ENCODE data around the gene DNAJC4. TPM values are rescaled to one million over a fixed set of nuclear protein-coding genes. Genes with fewer than 3 reads are reported as not detected.

The DNAJC4 gene
- total and polyA plus RNA-seq, 9 donors = 25.0 to 69.1 (median 43.1) TPM

DNA sequence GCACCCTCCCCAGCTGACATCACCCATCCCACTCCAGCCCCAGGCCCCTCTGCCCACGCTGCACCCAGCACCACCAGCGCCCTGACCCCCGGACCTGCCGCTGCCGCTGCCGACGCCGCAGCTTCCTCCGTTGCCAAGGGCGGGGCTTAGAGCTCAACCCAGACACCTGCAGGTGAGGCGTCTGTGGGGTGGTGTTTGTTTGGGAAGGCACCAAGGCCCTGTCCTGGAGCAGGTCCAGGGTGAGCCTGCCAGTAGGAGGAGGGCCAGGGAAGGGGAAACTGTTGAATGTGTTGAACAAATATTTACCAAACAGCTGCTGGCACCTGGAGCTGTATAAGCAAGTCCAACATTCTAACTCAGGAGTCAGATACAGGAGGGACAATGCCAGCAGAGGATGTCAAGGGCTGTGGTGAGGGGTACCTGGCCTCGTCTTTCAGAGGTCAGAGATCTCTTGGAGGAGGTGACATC, 7.2 kb downstream of the DNAJC4 start:
- TF ChIP-seq EP300 (IDR thresholded peaks at IDR 0.05) = no peak
- TF ChIP-seq, protein P1, sequence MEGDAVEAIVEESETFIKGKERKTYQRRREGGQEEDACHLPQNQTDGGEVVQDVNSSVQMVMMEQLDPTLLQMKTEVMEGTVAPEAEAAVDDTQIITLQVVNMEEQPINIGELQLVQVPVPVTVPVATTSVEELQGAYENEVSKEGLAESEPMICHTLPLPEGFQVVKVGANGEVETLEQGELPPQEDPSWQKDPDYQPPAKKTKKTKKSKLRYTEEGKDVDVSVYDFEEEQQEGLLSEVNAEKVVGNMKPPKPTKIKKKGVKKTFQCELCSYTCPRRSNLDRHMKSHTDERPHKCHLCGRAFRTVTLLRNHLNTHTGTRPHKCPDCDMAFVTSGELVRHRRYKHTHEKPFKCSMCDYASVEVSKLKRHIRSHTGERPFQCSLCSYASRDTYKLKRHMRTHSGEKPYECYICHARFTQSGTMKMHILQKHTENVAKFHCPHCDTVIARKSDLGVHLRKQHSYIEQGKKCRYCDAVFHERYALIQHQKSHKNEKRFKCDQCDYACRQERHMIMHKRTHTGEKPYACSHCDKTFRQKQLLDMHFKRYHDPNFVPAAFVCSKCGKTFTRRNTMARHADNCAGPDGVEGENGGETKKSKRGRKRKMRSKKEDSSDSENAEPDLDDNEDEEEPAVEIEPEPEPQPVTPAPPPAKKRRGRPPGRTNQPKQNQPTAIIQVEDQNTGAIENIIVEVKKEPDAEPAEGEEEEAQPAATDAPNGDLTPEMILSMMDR (IDR thresholded peaks at IDR 0.05) = no peak
- peak in 3 of 5 donors; percentile 47 to 53 (median 51) for DNase-seq

DNA sequence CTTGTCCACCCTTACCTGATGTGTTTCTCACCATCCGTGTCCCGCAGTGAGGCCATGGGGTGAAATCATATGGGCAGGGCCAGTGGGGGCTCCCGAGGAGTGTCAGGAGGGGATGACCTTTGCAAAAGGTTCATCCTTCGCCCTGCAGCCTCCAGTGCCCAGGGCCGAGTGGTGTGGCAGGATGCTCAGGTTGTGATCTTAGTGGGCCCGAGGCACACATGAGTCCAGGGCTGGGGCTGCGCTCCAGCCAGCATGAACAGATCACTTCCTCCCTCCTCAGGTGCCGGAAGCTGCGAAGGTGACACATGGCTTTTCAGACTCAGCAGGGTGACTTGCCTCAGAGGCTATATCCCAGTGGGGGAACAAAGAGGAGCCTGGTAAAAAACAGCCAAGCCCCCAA, 7.7 kb downstream of the DNAJC4 start:
- DNase-seq = peak in 2 of 5 donors; percentile 29 to 33
- Histone ChIP-seq H3K4me1 (ENCODE audit: insufficient read depth) (peaks cover 15% of the 10 kb centered on the region), H3K36me3 (no peaks in the 10 kb centered on the region), H3K27ac (no peak overlapping the region), H3K4me3 (no peak overlapping the region), H3K27me3 (no peaks in the 10 kb centered on the region), H3K9me3 (no peaks in the 10 kb centered on the region)
- intact Hi-C loops (cut with DNase I) = no loop called here
- TF ChIP-seq EP300 (IDR thresholded peaks at IDR 0.05) (no peak), POLR2A (IDR thresholded peaks at IDR 0.05) (no peak)
- TF ChIP-seq, protein P1 (IDR thresholded peaks at IDR 0.05) = no peak
- 84 to 87% (median 85%) methylated on average over 8 to 9 of the region's 9 CpGs for WGBS, 3 donors

More for the DNA sequence above, 7.2 kb downstream of the DNAJC4 start:
- intact Hi-C loops (cut with DNase I) = no loop called here
- 50 to 69% (median 55%) methylated on average over 12 of the region's 12 CpGs for WGBS, 3 donors
- Histone ChIP-seq H3K36me3 (no peaks in the 10 kb centered on the region), H3K27ac (no peak overlapping the region), H3K9me3 (no peaks in the 10 kb centered on the region), H3K4me1 (ENCODE audit: insufficient read depth) (peaks cover 15% of the 10 kb centered on the region), H3K27me3 (no peaks in the 10 kb centered on the region), H3K4me3 (no peak overlapping the region)

DNA sequence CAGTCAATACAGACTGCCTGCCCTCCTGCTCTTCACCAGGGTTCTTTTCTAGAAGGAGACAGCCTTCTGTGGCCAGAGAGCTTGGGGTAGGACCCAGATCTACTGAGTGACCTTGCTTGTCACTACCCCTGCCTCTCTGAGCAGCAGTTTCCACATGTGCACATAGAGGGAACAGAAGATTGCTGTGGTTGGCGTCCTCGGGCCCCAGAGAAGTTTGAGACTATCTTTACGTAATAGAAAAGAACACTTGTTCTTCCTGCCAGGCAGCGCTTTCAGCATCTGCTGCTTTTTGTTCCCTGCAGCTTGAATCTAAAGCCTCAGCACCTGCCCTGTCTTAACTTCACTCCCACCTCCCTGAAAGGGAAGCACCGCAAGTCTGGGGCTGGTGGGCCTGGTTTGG, 8.7 kb downstream of the DNAJC4 start:
- no peaks in the 10 kb centered on the region for H3K9me3 ChIP-seq
- no peaks in the 10 kb centered on the region for H3K27me3 ChIP-seq
- no peaks in the 10 kb centered on the region for H3K36me3 ChIP-seq
- H3K27ac ChIP-seq = no peak overlapping the region
- intact Hi-C loops (cut with DNase I) = no loop called here
- H3K4me3 ChIP-seq = no peak overlapping the region
- peak in 1 of 5 donors; percentile 26 for DNase-seq
- TF ChIP-seq POLR2A (IDR thresholded peaks at IDR 0.05) = no peak
- TF ChIP-seq EP300 (IDR thresholded peaks at IDR 0.05) = no peak
- peaks cover 11% of the 10 kb centered on the region for H3K4me1 ChIP-seq (ENCODE audit: insufficient read depth)
- 78 to 87% (median 79%) methylated on average over 5 of the region's 5 CpGs for WGBS, 3 donors

DNA sequence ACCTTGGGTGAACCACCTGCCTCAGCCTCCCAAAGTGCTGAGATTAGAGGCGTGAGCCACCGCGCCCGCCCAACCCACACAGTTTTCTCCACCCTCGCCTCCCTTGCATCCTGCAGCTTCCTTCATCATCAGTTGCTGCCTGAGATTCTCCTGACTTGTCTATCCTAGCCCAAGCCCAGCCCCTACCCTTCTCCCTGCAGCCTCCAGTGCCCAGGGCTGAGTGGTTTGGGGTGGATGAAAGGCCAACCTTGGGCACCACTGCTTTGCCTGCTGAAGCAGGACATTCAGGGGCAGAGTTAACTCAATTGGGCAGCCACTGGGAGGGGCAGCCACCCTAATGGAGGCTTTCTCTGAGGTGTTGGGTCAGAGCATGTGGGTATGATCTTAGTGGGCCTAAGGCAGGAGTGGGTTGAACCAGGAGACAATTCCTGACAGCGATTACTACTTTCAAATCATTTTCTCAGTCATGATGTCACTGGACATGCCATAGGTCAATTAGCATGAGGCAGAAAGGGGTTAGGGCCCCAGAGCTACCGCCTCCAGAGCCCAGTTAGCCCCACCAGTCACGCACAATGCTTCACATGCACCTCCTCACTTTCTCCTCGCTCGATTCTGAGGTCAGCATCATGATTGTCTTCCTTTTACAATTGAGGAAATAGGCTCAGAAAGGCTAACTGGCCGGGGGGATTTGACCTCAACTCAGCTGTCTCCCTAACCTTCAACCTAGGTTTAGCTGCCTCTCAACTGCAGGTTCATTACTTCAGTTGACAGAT, 9.5 kb downstream of the DNAJC4 start:
- intact Hi-C loops (cut with DNase I) = loop anchor here in 1 of 4 donors (5.0 kb wide), 1 partner anchor 67 kb away; the partner anchor contains the start of gene ESRRA
- TF ChIP-seq POLR2A (IDR thresholded peaks at IDR 0.05) = no peak
- no peak for TF ChIP-seq EP300 (IDR thresholded peaks at IDR 0.05)
- TF ChIP-seq, protein P1 (IDR thresholded peaks at IDR 0.05) = no peak
- Histone ChIP-seq H3K4me3 (peak overlapping the region; percentile 96), H3K4me1 (ENCODE audit: insufficient read depth) (peaks cover 10% of the 10 kb centered on the region), H3K27ac (peak overlapping the region; percentile 89 to 99), H3K36me3 (no peaks in the 10 kb centered on the region), H3K27me3 (no peaks in the 10 kb centered on the region), H3K9me3 (no peaks in the 10 kb centered on the region)
- DNase-seq = peak in 1 of 5 donors; percentile 36
- 81 to 84% (median 82%) methylated on average over 11 of the region's 11 CpGs for WGBS, 3 donors

All from ovary (tissue), 9 donors.